Skeletal muscle satellite cell (primary cell): Measurements from ENCODE around the gene BICC1.

Source experiments
- H3K27me3 ChIP-seq: 2 replicates; pipeline ENCODE4 v1.7.0; 2013; ENCODE audit warnings: low read length; ENCODE audit not compliant: control insufficient read depth, insufficient read depth
- H3K36me3 ChIP-seq: 2 replicates; pipeline ENCODE4 v1.7.0; 2013; ENCODE audit warnings: mild to moderate bottlenecking, control low read depth, low read length; ENCODE audit not compliant: insufficient read depth
- H3K4me1 ChIP-seq: 2 replicates; pipeline ENCODE4 v1.7.0; 2013; ENCODE audit warnings: low read length; ENCODE audit not compliant: control insufficient read depth, insufficient read depth
- H3K4me2 ChIP-seq: 2 replicates; pipeline ENCODE4 v1.7.0; 2013; ENCODE audit warnings: mild to moderate bottlenecking, low read length
- H3K4me3 ChIP-seq: 2 replicates; pipeline ENCODE4 v1.7.0; 2013; ENCODE audit warnings: low read length
- H3K9ac ChIP-seq: 2 replicates; pipeline ENCODE4 v1.7.0; 2013; ENCODE audit warnings: mild to moderate bottlenecking, low read depth, low read length, moderate library complexity
- H3K9me3 ChIP-seq: replicated peaks from 2 replicates; pipeline ENCODE4 v1.7.0; 2013; ENCODE audit warnings: mild to moderate bottlenecking, control low read depth, low read length

The BICC1 gene

GRCh38 chr10:58517491-58518355, 5.1 kb downstream of the BICC1 start:
- no peak overlapping the region for H3K4me3 ChIP-seq
- H3K9ac ChIP-seq, result no peak overlapping the region
- H3K4me2 ChIP-seq, result no peak overlapping the region
- no peaks in the 10 kb centered on the region for H3K27me3 ChIP-seq
- H3K9me3 ChIP-seq, result no peaks in the 10 kb centered on the region
- H3K36me3 ChIP-seq, result no peaks in the 10 kb centered on the region
- peaks cover 13% of the 10 kb centered on the region for H3K4me1 ChIP-seq

- Histone ChIP-seq H3K9ac (no peak overlapping the region), H3K36me3 (no peaks in the 10 kb centered on the region), H3K27me3 (no peaks in the 10 kb centered on the region), H3K9me3 (no peaks in the 10 kb centered on the region), H3K4me3 (no peak overlapping the region), H3K4me1 (peaks cover 13% of the 10 kb centered on the region), H3K4me2 (no peak overlapping the region)
These were observed 6.1 kb downstream of the BICC1 start for GRCh38 chr10:58518775-58519174.

- H3K9ac ChIP-seq, result no peak overlapping the region
- no peaks in the 10 kb centered on the region for H3K27me3 ChIP-seq
- H3K9me3 ChIP-seq, result no peaks in the 10 kb centered on the region
- peaks cover 5% of the 10 kb centered on the region for H3K4me1 ChIP-seq
- no peak overlapping the region for H3K4me3 ChIP-seq
- no peak overlapping the region for H3K4me2 ChIP-seq
- H3K36me3 ChIP-seq, result no peaks in the 10 kb centered on the region
These were observed 16.5 kb downstream of the BICC1 start for GRCh38 chr10:58529077-58529728.

GRCh38 chr10:58531084-58531695, 18.5 kb downstream of the BICC1 start:
- Histone ChIP-seq H3K4me1 (peaks cover 5% of the 10 kb centered on the region), H3K9me3 (no peaks in the 10 kb centered on the region), H3K36me3 (no peaks in the 10 kb centered on the region), H3K27me3 (no peaks in the 10 kb centered on the region), H3K9ac (peak overlapping the region; percentile 39), H3K4me3 (no peak overlapping the region), H3K4me2 (no peak overlapping the region)

- H3K27me3 ChIP-seq, result no peaks in the 10 kb centered on the region
These were observed 22.6 kb downstream of the BICC1 start for GRCh38 chr10:58535311-58535710.

GRCh38 chr10:58543141-58543540, 30.5 kb downstream of the BICC1 start:
- H3K4me2 ChIP-seq, result no peak overlapping the region
- H3K27me3 ChIP-seq, result no peaks in the 10 kb centered on the region
- H3K4me3 ChIP-seq, result no peak overlapping the region
- H3K9ac ChIP-seq, result no peak overlapping the region
- peaks cover 8% of the 10 kb centered on the region for H3K4me1 ChIP-seq
- no peaks in the 10 kb centered on the region for H3K9me3 ChIP-seq
- H3K36me3 ChIP-seq, result no peaks in the 10 kb centered on the region

More at GRCh38 chr10:58535311-58535710, 22.6 kb downstream of the BICC1 start:
- Histone ChIP-seq H3K4me1 (no peaks in the 10 kb centered on the region), H3K9me3 (no peaks in the 10 kb centered on the region), H3K4me3 (no peak overlapping the region), H3K36me3 (no peaks in the 10 kb centered on the region), H3K9ac (no peak overlapping the region), H3K4me2 (no peak overlapping the region)

GRCh38 chr10:58544135-58544534, 31.5 kb downstream of the BICC1 start:
- Histone ChIP-seq H3K4me3 (no peak overlapping the region), H3K4me1 (peaks cover 8% of the 10 kb centered on the region), H3K36me3 (no peaks in the 10 kb centered on the region), H3K9me3 (no peaks in the 10 kb centered on the region), H3K9ac (no peak overlapping the region), H3K27me3 (no peaks in the 10 kb centered on the region), H3K4me2 (no peak overlapping the region)

- no peak overlapping the region for H3K9ac ChIP-seq
- no peaks in the 10 kb centered on the region for H3K36me3 ChIP-seq
- H3K9me3 ChIP-seq, result no peaks in the 10 kb centered on the region
- H3K4me2 ChIP-seq, result no peak overlapping the region
- H3K4me1 ChIP-seq, result peaks cover 8% of the 10 kb centered on the region
- no peak overlapping the region for H3K4me3 ChIP-seq
- no peaks in the 10 kb centered on the region for H3K27me3 ChIP-seq
These were observed 32.8 kb downstream of the BICC1 start for GRCh38 chr10:58545427-58545826.

- no peaks in the 10 kb centered on the region for H3K9me3 ChIP-seq
- H3K9ac ChIP-seq, result no peak overlapping the region
- no peak overlapping the region for H3K4me3 ChIP-seq
- peaks cover 8% of the 10 kb centered on the region for H3K4me1 ChIP-seq
- no peaks in the 10 kb centered on the region for H3K36me3 ChIP-seq
- no peak overlapping the region for H3K4me2 ChIP-seq
- H3K27me3 ChIP-seq, result no peaks in the 10 kb centered on the region
These were observed 33.5 kb downstream of the BICC1 start for GRCh38 chr10:58546137-58546536.

- peaks cover 8% of the 10 kb centered on the region for H3K4me1 ChIP-seq
- no peak overlapping the region for H3K4me3 ChIP-seq
- no peak overlapping the region for H3K9ac ChIP-seq
- H3K4me2 ChIP-seq, result no peak overlapping the region
- H3K27me3 ChIP-seq, result no peaks in the 10 kb centered on the region
- no peaks in the 10 kb centered on the region for H3K9me3 ChIP-seq
- no peaks in the 10 kb centered on the region for H3K36me3 ChIP-seq
These were observed 34.2 kb downstream of the BICC1 start for GRCh38 chr10:58546722-58547445.

GRCh38 chr10:58547963-58548362, 35.3 kb downstream of the BICC1 start:
- Histone ChIP-seq H3K4me2 (no peak overlapping the region), H3K4me3 (no peak overlapping the region), H3K36me3 (no peaks in the 10 kb centered on the region), H3K9me3 (no peaks in the 10 kb centered on the region), H3K4me1 (peaks cover 8% of the 10 kb centered on the region), H3K9ac (no peak overlapping the region), H3K27me3 (no peaks in the 10 kb centered on the region)
